GM12878 (cell line): ENCODE measurements around the gene MAPK8IP1.
"Not testable (repeated sequence)": the region's sequence is repeated elsewhere in the genome, so short reads cannot be mapped to it uniquely, and the experiment has no call there.

Experiments
- CBFB ChIP-seq: IDR thresholded peaks from 2 replicates; pipeline ENCODE4 v1.6.1; 2016; ENCODE audit warnings: antibody characterized with exemption, low read depth
- CHD2 ChIP-seq: IDR thresholded peaks from 2 replicates; pipeline ENCODE4 v1.6.1; 2011; ENCODE audit warnings: low read depth, low read length, improper control_type of control experiment, borderline replicate concordance
- KDM1A ChIP-seq: fragments of 200-600 bp; sonication (generic); IDR thresholded peaks from 2 replicates; pipeline ENCODE4 v1.6.1; 2016; ENCODE audit warnings: borderline replicate concordance
- SPI1 ChIP-seq: IDR thresholded peaks from 2 replicates; pipeline ENCODE4 v1.6.1; 2011; ENCODE audit warnings: low read depth, mild to moderate bottlenecking, low read length, moderate library complexity, borderline replicate concordance; ENCODE audit not compliant: insufficient read depth
- TAF1 ChIP-seq: IDR thresholded peaks from 2 replicates; pipeline ENCODE4 v1.6.1; 2011; ENCODE audit warnings: mild to moderate bottlenecking, low read depth, low read length, borderline replicate concordance

GRCh38 chr11:45900175-45900800 is 14.8 kb downstream of the MAPK8IP1 start:
- not testable (repeated sequence) for TF ChIP-seq CBFB, KDM1A, TAF1, CHD2, SPI1
